Activated B cell treated with CpG ODN at 0.5 μM for 24 hours (primary cell): ENCODE results near the gene MRPL41. TPM values are rescaled to one million over a fixed set of nuclear protein-coding genes. Genes with fewer than 3 reads are reported as not detected.
"Not testable (repeated sequence)": the region's sequence is repeated elsewhere in the genome, so short reads cannot be mapped to it uniquely, and the experiment has no call there.

Source experiments
- ATAC-seq: fragments of 200-7000 bp; cut with Tn5 transposase; one replicate; pipeline ENCODE4 v1.10.0; 2021; ENCODE audit warnings: low read depth, mild to moderate bottlenecking, moderate library complexity
- CTCF ChIA-PET: fragments of 350-600 bp; sonication (Branson Sonifier 250); formaldehyde crosslinking; loops from one replicate; lab custom pipeline; 2021; ENCODE audit warnings: antibody characterized with exemption; lab: Charles Lee
- POLR2A ChIA-PET: fragments of 350-600 bp; sonication (Branson Sonifier 250); formaldehyde crosslinking; loops from one replicate; lab custom pipeline; 2021; ENCODE audit warnings: antibody characterized with exemption; lab: Charles Lee
- DNase-seq: peaks from one replicate; pipeline ENCODE4 v3.0.0; 2022
- H3K27ac Mint-ChIP-seq: one replicate; pipeline ENCODE4 v1.8.0; 2020; ENCODE audit warnings: mixed read lengths
- H3K27me3 Mint-ChIP-seq: one replicate; pipeline ENCODE4 v1.8.0; 2021; ENCODE audit warnings: mixed read lengths
- H3K36me3 Mint-ChIP-seq: one replicate; pipeline ENCODE4 v1.8.0; 2021; ENCODE audit warnings: low read depth, mixed read lengths
- H3K4me1 Mint-ChIP-seq: one replicate; pipeline ENCODE4 v1.8.0; 2021; ENCODE audit warnings: mixed read lengths
- H3K4me3 Mint-ChIP-seq: one replicate; pipeline ENCODE4 v1.8.0; 2020; ENCODE audit warnings: mild to moderate bottlenecking, mixed read lengths
- H3K9me3 Mint-ChIP-seq: one replicate; pipeline ENCODE4 v1.8.0; 2020; ENCODE audit warnings: mixed read lengths
- CTCF ChIP-seq: fragments of 200-600 bp; IDR thresholded peaks from one replicate; pipeline ENCODE4 v1.8.0; 2022; ENCODE audit warnings: antibody characterized with exemption, mild to moderate bottlenecking
- intact Hi-C: fragments of 100-400 bp; cut with micrococcal nuclease; formaldehyde crosslinking; loops from one replicate; pipeline ENCODE4 v1.15.1; 2024
- total RNA-seq: library from RNA; stranded (reverse); gene quantifications from 2 replicates; pipeline ENCODE4 v1.2.3, GENCODE V29; 2022

MRPL41 gene
- total RNA-seq, 1 donor from 2014 or later: 26.0 TPM

- peaks cover 1% of the 10 kb centered on the region for H3K27me3 Mint-ChIP-seq
- no peak for TF ChIP-seq CTCF
- H3K9me3 Mint-ChIP-seq: no peaks in the 10 kb centered on the region
- H3K36me3 Mint-ChIP-seq: peaks cover 9% of the 10 kb centered on the region
- intact Hi-C loops: loop anchor here (5.0 kb wide), 1 partner anchor 40 kb away; the partner anchor contains the start of genes MRPL41 and PNPLA7
- H3K27ac Mint-ChIP-seq: no peak overlapping the region
- ATAC-seq: no peak
- no peak for DNase-seq
- peaks cover 6% of the 10 kb centered on the region for H3K4me1 Mint-ChIP-seq
- ChIA-PET POLR2A (interaction anchor here (1.3 to 1.7 kb wide), 2 partner anchors 10 to 13 kb away, joined by 5 to 11 read pairs; partner anchors contain the start of gene ARRDC1), CTCF (no interaction called here)
- H3K4me3 Mint-ChIP-seq: no peak overlapping the region
These were observed 41.1 kb downstream of the MRPL41 start for GRCh38 chr9:137592767-137593166.

- POLR2A ChIA-PET: interaction anchor here (1.3 to 1.7 kb wide), 2 partner anchors 10 to 12 kb away, joined by 5 to 11 read pairs; partner anchors contain the start of gene ARRDC1
- Mint-ChIP-seq H3K4me1 (peaks cover 6% of the 10 kb centered on the region), H3K27me3 (peaks cover 1% of the 10 kb centered on the region), H3K9me3 (no peaks in the 10 kb centered on the region), H3K27ac (no peak overlapping the region), H3K4me3 (no peak overlapping the region), H3K36me3 (peaks cover 4% of the 10 kb centered on the region)
- intact Hi-C loops: loop anchor here (5.0 kb wide), 1 partner anchor 41 kb away; the partner anchor contains the start of genes MRPL41 and PNPLA7
- no peak for ATAC-seq
- TF ChIP-seq CTCF: no peak
- DNase-seq: no peak
- CTCF ChIA-PET: no interaction called here
These were observed 41.5 kb downstream of the MRPL41 start for GRCh38 chr9:137593176-137593575.

GRCh38 chr9:137596577-137596976, 44.9 kb downstream of the MRPL41 start:
- H3K4me3 Mint-ChIP-seq, intact Hi-C loops, DNase-seq, H3K9me3 Mint-ChIP-seq, ATAC-seq, H3K4me1 Mint-ChIP-seq, H3K27me3 Mint-ChIP-seq, H3K27ac Mint-ChIP-seq, H3K36me3 Mint-ChIP-seq, CTCF ChIA-PET: not testable (repeated sequence)
- POLR2A ChIA-PET: interaction anchor here (1.1 kb wide), 1 partner anchor 9 kb away, joined by 4 read pairs; the partner anchor contains the start of gene ARRDC1

GRCh38 chr9:137598943-137599342, 47.3 kb downstream of the MRPL41 start:
- TF ChIP-seq CTCF: no peak
- ATAC-seq: no peak
- ChIA-PET CTCF (no interaction called here), POLR2A (no interaction called here)
- H3K9me3 Mint-ChIP-seq: no peaks in the 10 kb centered on the region
- H3K27me3 Mint-ChIP-seq: no peaks in the 10 kb centered on the region
- H3K4me1 Mint-ChIP-seq: no peaks in the 10 kb centered on the region
- H3K27ac Mint-ChIP-seq: no peak overlapping the region
- intact Hi-C loops: no loop called here
- no peak overlapping the region for H3K4me3 Mint-ChIP-seq
- no peaks in the 10 kb centered on the region for H3K36me3 Mint-ChIP-seq
- DNase-seq: no peak

Other genes starting within 250 kb of the MRPL41 start
- 1.9 and 3.0 TPM in 2 replicates for gene NRARP, start 249.6 kb upstream of the MRPL41 start, total RNA-seq
- 8.4 and 12.8 TPM in 2 replicates for gene EXD3, start 128.7 kb upstream of the MRPL41 start, total RNA-seq
- 2.6 and 3.9 TPM in 2 replicates for gene NOXA1, start 128.5 kb upstream of the MRPL41 start, total RNA-seq
- gene ENTPD8, start 110.5 kb upstream of the MRPL41 start, total RNA-seq: not detected in 2 replicates
- 22.5 and 24.7 TPM in 2 replicates for gene NSMF, start 92.5 kb upstream of the MRPL41 start, total RNA-seq
- 5.5 and 6.1 TPM in 2 replicates for gene PNPLA7, start 1.5 kb upstream of the MRPL41 start, total RNA-seq
- gene DPH7, start 27.0 kb downstream of the MRPL41 start, total RNA-seq: 39.4 and 43.0 TPM in 2 replicates
- 21.9 and 25.1 TPM in 2 replicates for gene ZMYND19, start 38.6 kb downstream of the MRPL41 start, total RNA-seq
- 56.9 and 58.3 TPM in 2 replicates for gene ARRDC1, start 53.8 kb downstream of the MRPL41 start, total RNA-seq
- 157 and 163 TPM in 2 replicates for gene EHMT1, start 67.1 kb downstream of the MRPL41 start, total RNA-seq